IMR-90 (cell line): ENCODE results near the gene ALK. TPM values are rescaled to one million over a fixed set of nuclear protein-coding genes. Genes with fewer than 3 reads are reported as not detected.
A peak's percentile ranks its signal among the peaks of the same experiment; 100 is the strongest.

Experiments used
- ATAC-seq: fragments of 200-7000 bp; cut with Tn5 transposase; 2 replicates; pipeline ENCODE4 v1.9.1; 2020; ENCODE audit warnings: low read depth, mild to moderate bottlenecking, moderate library complexity
- BruUV-seq: library from RNA; stranded (reverse); fragments of 400-500 nt; replicated peaks from 2 replicates; lab custom pipeline; 2021; lab: Mats Ljungman, UMichigan
- CTCF ChIA-PET: fragments of 300-600 bp; formaldehyde crosslinking; extraction: SDS; loops from one replicate; lab custom pipeline; 2021; ENCODE audit warnings: antibody characterized with exemption; lab: Yijun Ruan, JAX
- POLR2A ChIA-PET: fragments of 300-600 bp; sonication (Branson Sonifier 250); formaldehyde crosslinking; loops from one replicate; lab custom pipeline; 2022; ENCODE audit warnings: antibody characterized with exemption; ENCODE audit not compliant: unreplicated experiment; lab: Charles Lee
- DNase-seq: peaks from one replicate; pipeline ENCODE4 v3.0.0; 2013
- H2AFZ ChIP-seq: replicated peaks from 2 replicates; pipeline ENCODE3; 2013; ENCODE audit warnings: low read length, mild to moderate bottlenecking; ENCODE audit not compliant: poor library complexity
- H2AK5ac ChIP-seq: 2 replicates; pipeline ENCODE4 v1.6.1; 2013; ENCODE audit warnings: low read depth, low read length, inconsistent platforms
- H2AK9ac ChIP-seq: replicated peaks from 2 replicates; pipeline ENCODE3; 2013; ENCODE audit warnings: mild to moderate bottlenecking, low read depth, low read length, moderate library complexity; ENCODE audit not compliant: poor library complexity
- H2BK120ac ChIP-seq: 2 replicates; pipeline ENCODE4 v1.6.1; 2013; ENCODE audit warnings: low read depth, low read length, inconsistent platforms
- H2BK15ac ChIP-seq: 3 replicates; pipeline ENCODE4 v1.6.1; 2013; ENCODE audit warnings: low read depth, low read length, inconsistent platforms
- H2BK20ac ChIP-seq: 2 replicates; pipeline ENCODE4 v1.6.1; 2013; ENCODE audit warnings: low read depth, mild to moderate bottlenecking, inconsistent platforms, low read length, moderate library complexity
- H2BK5ac ChIP-seq: 2 replicates; pipeline ENCODE4 v1.6.1; 2013; ENCODE audit warnings: mild to moderate bottlenecking, low read depth, low read length, inconsistent platforms; ENCODE audit not compliant: poor library complexity, severe bottlenecking
- H3K14ac ChIP-seq: replicated peaks from 2 replicates; pipeline ENCODE4 v1.6.1; 2013; ENCODE audit warnings: low read depth, low read length, inconsistent platforms
- H3K18ac ChIP-seq: 2 replicates; pipeline ENCODE4 v1.6.1; 2013; ENCODE audit warnings: low read depth, low read length, control low read depth
- H3K23ac ChIP-seq: 2 replicates; pipeline ENCODE4 v1.6.1; 2013; ENCODE audit warnings: low read depth, low read length, inconsistent platforms
- H3K27ac ChIP-seq: 2 replicates; pipeline ENCODE4 v1.5.1; 2013; ENCODE audit warnings: mild to moderate bottlenecking, control low read depth, low read length; ENCODE audit not compliant: insufficient read depth
- H3K27me3 ChIP-seq: 2 replicates; pipeline ENCODE4 v1.6.1; 2013; ENCODE audit warnings: low read length; ENCODE audit not compliant: control insufficient read depth, insufficient read depth
- H3K36me3 ChIP-seq: 2 replicates; pipeline ENCODE4 v1.6.1; 2013; ENCODE audit warnings: low read length, mixed read lengths; ENCODE audit not compliant: control insufficient read depth, insufficient read depth
- H3K4ac ChIP-seq: 2 replicates; pipeline ENCODE4 v1.6.1; 2013; ENCODE audit warnings: low read depth, low read length, inconsistent platforms
- H3K4me1 ChIP-seq: 2 replicates; pipeline ENCODE4 v1.6.1; 2013; ENCODE audit warnings: low read length, mixed read lengths; ENCODE audit not compliant: control insufficient read depth, insufficient read depth
- H3K4me2 ChIP-seq: 2 replicates; pipeline ENCODE4 v1.6.1; 2013; ENCODE audit warnings: low read depth, mild to moderate bottlenecking, control low read depth, low read length, moderate library complexity
- H3K4me3 ChIP-seq: 2 replicates; pipeline ENCODE4 v1.5.1; 2013; ENCODE audit warnings: low read depth, mild to moderate bottlenecking, control low read depth, low read length, moderate library complexity; ENCODE audit not compliant: insufficient read depth
- H3K56ac ChIP-seq: 2 replicates; pipeline ENCODE4 v1.6.1; 2013; ENCODE audit warnings: low read length, inconsistent platforms; ENCODE audit not compliant: insufficient read depth; ENCODE audit errors: extremely low read depth
- H3K79me1 ChIP-seq, 2 experiments: 2 replicates each; pipeline ENCODE4 v1.6.1; 2013; ENCODE audit warnings: low read length in 2 of 2, inconsistent platforms in 1 of 2, low read depth in 1 of 2
- H3K9ac ChIP-seq: 2 replicates; pipeline ENCODE4 v1.6.1; 2013; ENCODE audit warnings: low read depth, low read length, control low read depth
- H3K9me1 ChIP-seq: 2 replicates; pipeline ENCODE4 v1.6.1; 2013; ENCODE audit warnings: low read length, inconsistent platforms; ENCODE audit not compliant: insufficient read depth
- H3K9me3 ChIP-seq: 2 replicates; pipeline ENCODE4 v1.6.1; 2013; ENCODE audit warnings: low read length; ENCODE audit not compliant: control insufficient read depth, insufficient read depth
- H4K20me1 ChIP-seq: 2 replicates; pipeline ENCODE4 v1.6.1; 2013; ENCODE audit warnings: low read length, inconsistent platforms; ENCODE audit not compliant: insufficient read depth
- H4K5ac ChIP-seq: 2 replicates; pipeline ENCODE4 v1.6.1; 2013; ENCODE audit warnings: mild to moderate bottlenecking, low read depth, low read length, control low read depth
- H4K8ac ChIP-seq, 2 experiments: 2 replicates each; pipeline ENCODE4 v1.6.1; 2013; ENCODE audit warnings: low read depth in 2 of 2, low read length in 2 of 2, control low read depth in 1 of 2, inconsistent platforms in 1 of 2
- H4K91ac ChIP-seq: 2 replicates; pipeline ENCODE4 v1.6.1; 2013; ENCODE audit warnings: low read depth, low read length, inconsistent platforms; ENCODE audit not compliant: insufficient read depth
- CEBPB ChIP-seq: IDR thresholded peaks from 2 replicates; pipeline ENCODE4 v1.6.1; 2012; ENCODE audit warnings: low read depth, low read length, improper control_type of control experiment
- MAFK ChIP-seq: IDR thresholded peaks from 2 replicates; pipeline ENCODE4 v1.6.1; 2012; ENCODE audit warnings: low read depth, low read length, improper control_type of control experiment
- MAZ ChIP-seq: IDR thresholded peaks from 2 replicates; pipeline ENCODE4 v1.6.1; 2012; ENCODE audit warnings: low read depth, mild to moderate bottlenecking, low read length, improper control_type of control experiment, moderate library complexity, borderline replicate concordance
- MXI1 ChIP-seq: IDR thresholded peaks from 2 replicates; pipeline ENCODE4 v1.6.1; 2012; ENCODE audit warnings: low read depth, mild to moderate bottlenecking, low read length, moderate library complexity, borderline replicate concordance
- NFE2L2 ChIP-seq: fragments of 150-350 bp; IDR thresholded peaks from 2 replicates; pipeline ENCODE4 v1.6.1; 2016; ENCODE audit warnings: low read depth, mild to moderate bottlenecking, low read length
- RCOR1 ChIP-seq: IDR thresholded peaks from 2 replicates; pipeline ENCODE4 v1.6.1; 2012; ENCODE audit warnings: mild to moderate bottlenecking, low read length, improper control_type of control experiment; ENCODE audit not compliant: insufficient replicate concordance
- RFX5 ChIP-seq: IDR thresholded peaks from 2 replicates; pipeline ENCODE4 v1.8.0; 2012; ENCODE audit warnings: low read depth, mild to moderate bottlenecking, low read length, moderate library complexity
- whole genome bisulfite sequencing, 2 experiments: methylation state at CpG; one replicate each; pipeline versions ENCODE4 v1.1.5 to v1.1.7; 2013; ENCODE audit warnings: missing lambda C conversion rate in 2 of 2; ENCODE audit not compliant: insufficient read length in 1 of 2; ENCODE audit errors: extremely low coverage in 2 of 2; 5-methylcytosine and 5-hydroxymethylcytosine counted together
- dilution Hi-C: fragments of 300-500 bp; cut with HindIII; formaldehyde crosslinking; loops from one replicate; pipeline ENCODE4 v1.14.3; 2018; ENCODE audit warnings: low sequenced_read_pairs; ENCODE audit not compliant: unreplicated experiment
- in situ Hi-C: fragments of 300-500 bp; cut with MboI; formaldehyde crosslinking; loops from 3 replicates; pipeline ENCODE4 v1.14.3; 2019; ENCODE audit warnings: low sequenced_read_pairs, inconsistent platforms, mixed read lengths
- intact Hi-C: fragments of 100-400 bp; cut with micrococcal nuclease; formaldehyde crosslinking; loops from 2 replicates; pipeline ENCODE4 v1.10.0; 2022
- polyA plus RNA-seq, 3 experiments: library from polyadenylated mRNA; depleted of rRNA; stranded (reverse); fragments of >200 nt; gene quantifications; 2 replicates each; pipeline ENCODE4 v1.2.3, GENCODE V29; 2012; ENCODE audit warnings: low replicate concordance in 1 of 3
- total RNA-seq: library from RNA; depleted of rRNA; stranded (reverse); fragments of >200 nt; gene quantifications from 2 replicates; pipeline ENCODE4 v1.2.3, GENCODE V29; 2012
- TF ChIP-seq, protein P1 (sequence below): fragments of 150-350 bp; IDR thresholded peaks from 2 replicates; pipeline ENCODE4 v1.6.1; 2017; ENCODE audit warnings: mild to moderate bottlenecking, antibody characterized with exemption, low read length, low read depth
- TF ChIP-seq, protein P2 (sequence below): conservative IDR thresholded peaks from 2 replicates; pipeline ENCODE4 v1.5.1; 2012; ENCODE audit warnings: mild to moderate bottlenecking, low read depth, low read length, improper control_type of control experiment

The ALK gene
- total and polyA plus RNA-seq, 2 of the 4 experiments (the other 2 are of a cell fraction), result not detected

GRCh38 chr2:29733965-29734364 lies 187.4 kb downstream of the ALK start:
- no peaks in the 10 kb centered on the region for H3K9me1 ChIP-seq
- no peaks in the 10 kb centered on the region for H3K36me3 ChIP-seq
- no peak overlapping the region for H4K5ac ChIP-seq
- TF ChIP-seq MAFK, result no peak
- no peak for TF ChIP-seq RFX5
- TF ChIP-seq MAZ, result no peak
- TF ChIP-seq, protein P1, sequence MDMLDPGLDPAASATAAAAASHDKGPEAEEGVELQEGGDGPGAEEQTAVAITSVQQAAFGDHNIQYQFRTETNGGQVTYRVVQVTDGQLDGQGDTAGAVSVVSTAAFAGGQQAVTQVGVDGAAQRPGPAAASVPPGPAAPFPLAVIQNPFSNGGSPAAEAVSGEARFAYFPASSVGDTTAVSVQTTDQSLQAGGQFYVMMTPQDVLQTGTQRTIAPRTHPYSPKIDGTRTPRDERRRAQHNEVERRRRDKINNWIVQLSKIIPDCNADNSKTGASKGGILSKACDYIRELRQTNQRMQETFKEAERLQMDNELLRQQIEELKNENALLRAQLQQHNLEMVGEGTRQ, result no peak
- peak; percentile 20; the same call in 1 of the 2 replicates for TF ChIP-seq CEBPB
- no peak for TF ChIP-seq RCOR1
- TF ChIP-seq, protein P2, sequence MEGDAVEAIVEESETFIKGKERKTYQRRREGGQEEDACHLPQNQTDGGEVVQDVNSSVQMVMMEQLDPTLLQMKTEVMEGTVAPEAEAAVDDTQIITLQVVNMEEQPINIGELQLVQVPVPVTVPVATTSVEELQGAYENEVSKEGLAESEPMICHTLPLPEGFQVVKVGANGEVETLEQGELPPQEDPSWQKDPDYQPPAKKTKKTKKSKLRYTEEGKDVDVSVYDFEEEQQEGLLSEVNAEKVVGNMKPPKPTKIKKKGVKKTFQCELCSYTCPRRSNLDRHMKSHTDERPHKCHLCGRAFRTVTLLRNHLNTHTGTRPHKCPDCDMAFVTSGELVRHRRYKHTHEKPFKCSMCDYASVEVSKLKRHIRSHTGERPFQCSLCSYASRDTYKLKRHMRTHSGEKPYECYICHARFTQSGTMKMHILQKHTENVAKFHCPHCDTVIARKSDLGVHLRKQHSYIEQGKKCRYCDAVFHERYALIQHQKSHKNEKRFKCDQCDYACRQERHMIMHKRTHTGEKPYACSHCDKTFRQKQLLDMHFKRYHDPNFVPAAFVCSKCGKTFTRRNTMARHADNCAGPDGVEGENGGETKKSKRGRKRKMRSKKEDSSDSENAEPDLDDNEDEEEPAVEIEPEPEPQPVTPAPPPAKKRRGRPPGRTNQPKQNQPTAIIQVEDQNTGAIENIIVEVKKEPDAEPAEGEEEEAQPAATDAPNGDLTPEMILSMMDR, result no peak
- no peak for TF ChIP-seq MXI1
- TF ChIP-seq NFE2L2, result no peak
- H2AFZ ChIP-seq, result no peak overlapping the region
- H4K91ac ChIP-seq, result no peak overlapping the region
- no peak overlapping the region for H2BK20ac ChIP-seq
- no peak overlapping the region for H3K4me3 ChIP-seq
- no TSS peak for BruUV-seq
- in situ Hi-C loops (no loop called here), dilution Hi-C loops (no loop called here), intact Hi-C loops (no loop called here)
- no peak overlapping the region for H2BK5ac ChIP-seq
- H3K14ac ChIP-seq, result no peak overlapping the region
- CTCF ChIA-PET, result no interaction called here
- H3K9ac ChIP-seq, result no peak overlapping the region
- no peaks in the 10 kb centered on the region for H3K79me1 ChIP-seq
- no peak overlapping the region for H2BK120ac ChIP-seq
- H2BK15ac ChIP-seq, result no peak overlapping the region
- no peak overlapping the region for H3K27ac ChIP-seq
- H3K4me1 ChIP-seq, result no peaks in the 10 kb centered on the region
- no peak overlapping the region for H3K4ac ChIP-seq
- H3K4me2 ChIP-seq, result no peak overlapping the region
- H4K20me1 ChIP-seq, result no peaks in the 10 kb centered on the region
- H3K56ac ChIP-seq, result no peak overlapping the region
- no peaks in the 10 kb centered on the region for H3K9me3 ChIP-seq
- 0% methylated on average over 1 of the region's 4 CpGs; no CpG with 5 or more reads in 1 of the 2 experiments for WGBS, 2 experiments
- ATAC-seq, result no peak
- no peak overlapping the region for H4K8ac ChIP-seq
- DNase-seq, result no peak
- H3K18ac ChIP-seq, result no peak overlapping the region
- H2AK5ac ChIP-seq, result no peak overlapping the region
- H2AK9ac ChIP-seq, result no peak overlapping the region
- POLR2A ChIA-PET, result no interaction called here
- H3K27me3 ChIP-seq, result peaks cover 10% of the 10 kb centered on the region
- H3K23ac ChIP-seq, result no peak overlapping the region
